Stimulated activated CD4-positive, alpha-beta T cell treated with anti-CD3 and anti-CD28 coated beads, TNF-alpha, amount 100 ng/mL, for 4 hours (primary cell): Measurements from ENCODE around the gene IGFALS.
"Not testable (repeated sequence)": the region's sequence is repeated elsewhere in the genome, so short reads cannot be mapped to it uniquely, and the experiment has no call there.

ENCODE experiments used
- DNase-seq, 3 experiments: peaks; one replicate each; pipeline ENCODE4 v3.0.0-alpha.2; 2020; ENCODE audit warnings: low read depth in 3 of 3

The IGFALS gene

DNA sequence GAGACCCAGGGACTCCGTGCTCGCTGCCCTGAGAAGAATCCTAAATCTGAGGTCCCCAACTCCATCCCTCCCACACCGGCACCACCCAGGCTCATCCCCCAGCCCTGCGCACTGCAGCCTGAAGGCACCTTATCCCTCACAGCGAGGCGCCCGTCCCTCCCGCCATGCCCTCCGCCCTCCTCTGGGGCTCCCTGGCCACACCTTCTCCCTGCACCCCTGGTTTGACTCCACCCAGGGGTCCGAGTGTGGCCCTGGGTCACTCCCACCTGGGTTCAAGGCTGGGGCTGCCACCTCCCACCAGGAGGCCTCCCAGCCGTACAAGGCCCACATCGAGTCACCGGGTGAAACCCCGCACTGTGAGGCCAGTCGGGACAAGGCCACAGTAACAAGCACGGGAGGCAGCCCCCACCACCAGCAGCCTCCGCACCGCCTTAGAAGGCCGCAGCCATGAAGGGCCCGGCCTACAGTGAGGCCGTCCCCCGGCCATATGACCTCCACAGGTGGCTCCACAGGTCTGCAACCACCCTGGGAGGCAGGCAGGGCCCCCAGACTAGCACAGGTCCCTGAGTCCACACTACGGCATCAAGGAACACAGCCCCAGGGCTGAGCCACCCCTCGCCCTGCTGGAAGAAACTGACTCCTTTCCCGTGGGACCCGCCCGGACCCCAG is 24.8 kb upstream of the IGFALS start:
- no peak for DNase-seq

DNA sequence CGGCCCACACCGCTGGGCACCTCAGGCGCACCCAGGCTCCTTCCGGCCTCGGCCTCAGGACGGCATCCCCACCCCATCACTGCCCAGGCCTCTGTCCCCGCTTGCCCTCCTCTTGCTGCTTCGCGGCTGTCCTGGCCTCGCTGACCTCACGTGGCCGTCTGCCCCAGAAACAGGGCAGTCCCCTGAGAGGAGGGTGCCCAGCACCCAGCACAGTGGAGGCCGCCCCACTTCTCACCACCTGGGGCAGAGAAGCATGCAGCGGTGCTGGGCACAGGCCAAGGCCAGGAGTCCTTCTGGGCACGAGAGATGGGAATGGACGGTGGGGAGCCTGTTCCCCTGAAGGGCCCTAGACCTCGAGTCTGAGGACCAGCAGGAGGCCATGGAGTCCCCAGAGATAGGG is 24.2 kb upstream of the IGFALS start:
- no peak for DNase-seq

DNA sequence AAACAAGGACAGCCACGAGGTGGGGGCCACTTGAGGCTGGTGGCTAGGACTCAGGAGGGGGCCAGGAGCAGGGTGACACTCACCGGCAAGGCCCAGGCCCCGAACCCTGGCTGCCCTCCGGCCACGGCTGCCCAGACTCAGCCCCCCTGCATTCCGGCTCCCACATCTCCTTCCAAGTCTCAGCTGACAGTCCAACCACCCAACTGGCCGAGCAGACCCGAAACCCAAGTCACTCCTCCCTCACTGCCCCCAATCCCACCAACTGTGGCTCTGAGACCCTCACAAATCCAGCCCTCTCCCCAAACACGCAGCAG is 23.7 kb upstream of the IGFALS start:
- DNase-seq = no peak

DNA sequence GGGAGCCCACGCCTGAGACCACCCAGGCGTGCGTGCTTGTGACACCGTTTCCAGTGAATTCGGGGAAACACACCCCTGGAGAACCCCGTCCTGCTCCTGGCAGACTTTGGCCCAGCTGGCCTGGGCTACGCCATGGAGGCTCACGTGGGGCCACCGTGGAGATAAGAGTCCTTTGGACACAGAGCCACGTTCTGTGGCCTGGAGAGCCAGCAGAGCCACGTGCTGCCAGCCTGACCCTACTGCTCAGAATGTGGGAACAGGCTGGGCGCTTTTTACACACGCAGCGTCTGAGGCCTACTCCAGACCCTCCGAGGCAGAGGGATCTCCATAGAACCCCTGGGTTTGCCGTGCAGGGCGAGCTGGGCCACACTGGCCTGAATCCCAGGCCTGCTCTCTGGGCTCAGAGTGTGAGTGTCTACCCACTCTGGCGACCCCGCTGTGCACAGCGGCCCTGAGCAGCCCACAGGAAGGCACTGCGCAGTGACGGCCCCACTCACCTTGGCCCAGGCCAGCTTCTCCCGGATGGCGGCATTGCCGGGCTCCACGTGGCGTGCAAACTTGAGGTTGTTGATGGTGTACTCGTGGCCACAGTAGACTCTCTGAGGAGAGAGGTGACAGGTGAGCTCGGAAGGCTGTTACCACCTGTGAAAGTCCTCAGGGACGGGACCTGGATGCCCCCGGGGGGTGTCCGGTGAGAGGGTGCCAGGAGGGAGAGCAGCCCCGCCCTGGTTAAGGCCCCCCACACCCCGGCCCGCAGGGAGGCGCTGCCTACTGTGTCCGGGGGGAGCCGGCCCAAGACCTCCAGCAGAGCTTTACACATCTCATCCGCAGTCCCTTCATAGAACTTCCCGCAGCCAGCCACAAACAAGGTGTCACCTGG is 23.1 kb upstream of the IGFALS start:
- DNase-seq = no peak

DNA sequence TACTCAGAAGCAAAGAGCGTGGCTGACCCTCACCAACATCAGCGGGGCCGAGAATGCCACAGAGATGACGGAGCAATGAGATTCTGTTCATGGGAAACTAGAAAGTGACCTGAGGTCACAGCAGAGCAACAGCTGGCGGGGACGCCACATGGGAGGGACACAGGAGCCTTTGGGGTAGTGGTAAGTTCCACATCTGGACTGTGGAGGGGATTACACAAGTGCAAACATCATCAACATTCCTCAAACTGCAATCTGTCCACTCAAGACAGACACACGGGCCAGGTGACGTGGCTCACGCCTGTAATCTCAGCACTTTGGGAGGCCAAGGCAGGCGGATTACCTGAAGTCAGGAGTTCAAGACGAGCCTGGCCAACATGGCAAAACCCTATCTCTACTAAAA is 22.0 kb upstream of the IGFALS start:
- no peak for DNase-seq

DNA sequence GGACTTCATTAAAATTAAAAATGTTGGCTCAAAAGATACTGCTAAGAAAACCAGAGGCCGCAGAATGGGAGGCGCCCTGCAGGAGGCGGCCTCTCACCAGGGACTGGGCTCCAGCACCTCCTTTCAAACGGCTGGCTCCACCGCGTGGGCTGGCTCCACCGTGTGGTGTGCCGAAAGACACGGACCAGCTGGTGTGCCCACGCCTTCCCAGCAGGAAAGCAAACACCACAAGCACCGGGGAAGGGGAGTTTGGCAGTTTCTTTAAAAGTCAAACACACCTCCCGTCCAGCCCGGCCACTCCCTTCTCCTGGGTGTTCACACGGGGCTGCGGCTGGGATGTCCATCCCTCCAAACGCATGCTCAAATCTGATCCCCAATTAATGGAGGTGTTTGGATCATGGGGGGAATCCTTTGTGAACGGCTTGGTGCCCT is 19.2 kb upstream of the IGFALS start:
- peak; percentile 12 to 37 (median 36) for DNase-seq

DNA sequence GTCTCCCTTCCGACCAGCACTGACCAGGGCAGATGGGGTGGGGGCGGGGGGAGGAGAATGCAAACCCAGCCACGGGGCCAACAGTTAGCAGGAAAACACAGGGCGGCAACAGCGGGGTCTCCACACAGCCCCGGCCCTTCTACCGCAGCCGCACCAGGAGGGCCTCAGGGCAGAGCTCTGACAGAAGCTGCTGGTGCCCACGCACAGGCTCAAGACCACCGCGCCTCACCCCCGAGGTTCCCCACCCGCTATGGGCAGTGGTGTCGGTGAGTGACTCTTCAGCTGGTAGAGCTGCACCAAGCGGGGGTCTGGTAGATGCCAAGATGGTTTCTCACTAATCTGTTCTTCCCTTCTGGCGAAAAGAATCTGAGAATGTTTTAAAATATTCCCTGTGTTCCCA is 17.0 kb upstream of the IGFALS start:
- DNase-seq = no peak

DNA sequence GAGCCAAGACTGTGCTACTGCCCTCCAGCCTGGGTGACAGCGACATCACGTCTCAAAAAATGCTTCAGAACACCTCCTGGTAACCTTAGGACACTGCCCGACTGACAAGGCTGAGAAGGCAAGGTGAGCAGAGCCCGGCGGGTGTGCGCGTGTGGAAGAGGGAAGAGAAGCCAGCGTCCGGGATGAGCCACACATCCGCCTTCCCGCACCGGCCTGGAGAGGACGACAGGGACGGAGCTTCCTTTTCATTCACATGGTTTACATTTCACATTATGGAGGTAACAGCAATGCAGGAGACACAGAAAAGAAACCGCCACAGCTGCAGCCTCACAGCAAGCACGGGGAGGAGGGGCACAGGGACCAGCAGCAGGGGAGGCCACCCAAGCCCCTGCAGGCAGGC is 16.6 kb upstream of the IGFALS start:
- no peak for DNase-seq

DNA sequence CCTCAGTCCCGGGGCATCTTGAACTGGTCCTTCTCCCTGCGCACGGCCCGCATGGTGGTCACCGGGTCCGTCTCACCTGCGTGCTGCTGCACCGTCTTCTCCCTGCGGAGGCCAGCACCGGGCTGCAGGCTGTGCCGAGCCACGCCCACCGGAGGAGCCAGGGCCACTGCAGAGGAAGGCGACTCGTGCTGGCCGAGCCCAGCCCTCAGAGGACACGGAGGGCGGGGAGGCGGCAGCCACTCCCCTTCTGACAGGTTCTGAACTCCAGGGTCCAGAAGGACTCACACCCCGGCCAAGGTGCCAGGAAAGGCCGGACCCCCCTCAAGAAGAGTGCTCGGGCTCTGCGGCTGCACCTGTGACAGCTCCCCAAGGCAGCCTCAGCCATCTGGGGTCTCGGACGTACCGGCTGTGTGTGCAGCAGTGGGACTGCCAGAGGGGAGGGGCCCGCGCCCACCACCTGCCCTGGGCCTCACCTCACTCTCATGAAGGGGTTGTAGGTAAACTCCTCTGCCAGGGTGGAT is 15.8 kb upstream of the IGFALS start:
- DNase-seq = no peak

DNA sequence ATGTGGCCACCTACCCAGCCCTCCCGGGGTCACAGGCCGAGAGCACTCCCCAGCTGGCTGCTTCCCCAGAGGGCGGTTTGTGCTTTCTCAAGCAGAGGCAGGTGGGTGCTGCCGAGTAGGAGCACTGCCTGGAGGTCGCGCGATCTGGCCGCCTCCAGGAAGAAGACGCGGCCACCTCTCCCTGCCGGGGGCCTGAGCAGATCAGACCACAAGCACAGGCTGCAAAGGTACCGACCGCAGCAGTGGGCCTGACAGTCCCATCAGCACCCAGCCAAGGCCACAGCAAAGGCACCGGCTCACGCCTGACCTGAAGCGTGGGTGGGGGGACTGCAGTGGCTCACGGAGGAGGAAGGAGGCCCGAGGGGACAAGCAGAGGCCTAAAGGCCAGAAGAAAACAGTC is 15.2 kb upstream of the IGFALS start:
- no peak for DNase-seq

DNA sequence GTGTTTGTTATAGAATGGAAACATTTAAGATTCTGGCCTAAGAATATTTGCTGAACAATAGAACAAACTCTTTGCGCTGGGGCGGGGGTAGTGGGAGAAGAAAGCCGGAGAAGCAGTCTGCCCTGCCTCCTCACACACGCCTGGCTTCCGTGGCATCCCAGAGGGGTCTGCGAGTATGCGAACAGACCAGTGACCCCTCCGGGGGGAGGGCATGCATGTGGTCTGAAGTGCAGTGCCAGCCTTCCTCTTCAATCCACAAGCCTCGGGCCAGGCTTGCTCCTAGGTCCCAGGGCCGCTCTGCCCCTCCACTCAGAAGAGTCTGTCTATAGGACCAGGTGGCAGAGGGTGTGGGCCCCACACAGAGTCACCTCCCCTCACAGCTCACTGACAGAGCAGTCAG is 14.1 kb upstream of the IGFALS start:
- DNase-seq = no peak

DNA sequence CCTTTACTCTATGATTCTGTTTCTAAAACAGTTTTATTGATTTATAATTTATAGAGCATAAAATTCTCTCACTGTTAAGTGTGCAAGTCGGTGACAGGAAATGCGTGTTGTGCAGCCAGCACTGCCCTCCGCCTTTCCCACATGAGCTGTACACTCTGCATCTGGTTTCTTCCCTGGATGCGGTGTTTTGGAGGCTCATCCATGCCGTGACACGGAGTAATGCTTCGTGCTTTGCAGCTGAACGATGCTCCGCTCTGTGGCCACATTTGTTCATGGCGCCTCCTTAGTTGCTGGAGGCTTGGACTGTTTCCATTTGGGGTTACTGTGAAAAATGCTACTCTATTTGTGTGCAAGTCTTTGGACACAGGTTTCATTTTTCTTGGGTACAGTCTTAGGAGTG is 7.2 kb upstream of the IGFALS start:
- DNase-seq = no peak

DNA sequence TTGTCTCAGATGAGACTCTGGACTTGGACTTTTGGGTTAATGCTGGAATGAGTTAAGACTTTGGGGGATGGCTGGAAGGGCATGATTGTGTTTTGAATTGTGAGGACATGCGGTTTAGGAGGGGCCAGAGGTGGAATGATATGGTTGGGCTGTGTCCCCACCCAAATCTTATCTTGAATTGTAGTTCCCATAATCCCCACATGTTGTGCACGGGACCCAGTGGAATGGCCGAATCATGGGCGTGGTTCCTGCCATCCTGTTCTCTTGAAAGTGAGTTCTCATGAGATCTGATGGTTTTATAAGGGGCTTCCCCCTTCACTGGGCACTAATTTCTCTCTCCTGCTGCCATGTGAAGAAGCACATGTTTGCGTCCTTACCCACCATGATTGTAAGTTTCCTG is 5.8 kb upstream of the IGFALS start:
- DNase-seq = not testable (repeated sequence)

DNA sequence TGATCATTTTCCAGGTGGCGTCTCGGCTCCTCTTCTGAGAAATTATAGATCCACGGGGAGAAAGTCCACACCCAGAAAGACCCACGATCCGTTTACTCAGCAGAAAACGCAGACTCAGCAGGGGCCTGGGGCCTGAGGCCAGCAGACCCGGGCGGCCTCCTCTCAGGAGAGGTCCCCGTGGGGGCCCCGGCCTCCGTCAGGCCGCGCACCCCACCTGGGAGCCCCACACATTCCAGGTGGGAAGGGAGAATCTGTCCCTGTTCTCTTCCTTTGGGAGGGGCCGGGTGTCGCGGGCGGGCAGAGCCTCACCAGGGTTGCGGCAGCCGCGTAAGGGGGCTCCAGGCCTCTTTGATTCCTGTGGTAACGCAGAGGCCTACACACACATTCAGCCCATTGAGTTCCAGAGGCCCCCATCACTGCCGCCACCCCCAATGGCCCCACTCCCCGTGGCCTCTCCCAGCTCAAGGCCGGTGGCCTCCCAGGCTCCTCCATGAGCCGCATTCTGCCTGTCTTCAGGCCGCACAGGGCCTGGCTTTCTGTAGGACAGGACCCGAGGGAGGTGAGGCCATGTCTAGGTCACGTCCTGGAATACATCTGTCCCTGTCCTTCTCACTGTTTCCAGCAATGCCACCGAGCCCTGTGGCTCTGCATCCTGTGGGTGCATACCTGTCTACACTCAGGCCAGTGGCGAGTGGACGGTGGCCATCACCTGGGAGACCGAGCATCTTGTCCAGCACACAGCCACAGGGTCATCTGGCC is 1.6 kb upstream of the IGFALS start:
- no peak for DNase-seq

DNA sequence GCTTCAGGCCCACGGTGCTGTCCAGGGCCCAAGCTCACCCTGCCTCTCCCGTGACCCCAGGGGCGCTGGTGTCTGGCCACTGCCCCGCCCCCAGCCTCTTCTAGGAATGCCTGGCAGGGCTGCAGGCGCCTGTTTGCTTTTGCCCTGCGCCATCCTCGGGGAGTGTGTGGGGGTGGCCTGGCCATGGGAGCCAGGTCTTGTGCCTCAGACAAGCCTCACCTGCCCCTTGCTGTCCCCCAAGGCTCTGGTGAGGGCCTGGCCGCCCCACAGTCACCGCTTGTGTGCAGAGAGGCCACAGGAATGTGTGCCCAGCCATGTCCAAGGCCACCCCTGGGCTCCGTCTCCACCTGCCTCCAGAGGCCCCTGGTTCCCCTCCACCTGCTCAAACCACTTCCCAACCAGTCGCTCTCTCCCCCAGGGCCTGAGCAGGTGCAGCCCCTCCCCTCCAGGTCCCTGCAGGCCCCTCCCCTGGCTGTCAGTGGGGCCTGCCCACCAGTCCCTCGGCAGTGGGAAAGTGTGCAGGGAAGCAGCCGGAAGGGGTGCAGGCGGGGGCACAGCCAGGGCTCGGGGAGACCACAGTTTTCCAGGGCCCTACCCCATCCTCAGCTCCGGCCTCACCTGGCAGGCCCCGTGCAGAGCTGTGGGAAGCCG is 841 bp upstream of the IGFALS start:
- no peak for DNase-seq

DNA sequence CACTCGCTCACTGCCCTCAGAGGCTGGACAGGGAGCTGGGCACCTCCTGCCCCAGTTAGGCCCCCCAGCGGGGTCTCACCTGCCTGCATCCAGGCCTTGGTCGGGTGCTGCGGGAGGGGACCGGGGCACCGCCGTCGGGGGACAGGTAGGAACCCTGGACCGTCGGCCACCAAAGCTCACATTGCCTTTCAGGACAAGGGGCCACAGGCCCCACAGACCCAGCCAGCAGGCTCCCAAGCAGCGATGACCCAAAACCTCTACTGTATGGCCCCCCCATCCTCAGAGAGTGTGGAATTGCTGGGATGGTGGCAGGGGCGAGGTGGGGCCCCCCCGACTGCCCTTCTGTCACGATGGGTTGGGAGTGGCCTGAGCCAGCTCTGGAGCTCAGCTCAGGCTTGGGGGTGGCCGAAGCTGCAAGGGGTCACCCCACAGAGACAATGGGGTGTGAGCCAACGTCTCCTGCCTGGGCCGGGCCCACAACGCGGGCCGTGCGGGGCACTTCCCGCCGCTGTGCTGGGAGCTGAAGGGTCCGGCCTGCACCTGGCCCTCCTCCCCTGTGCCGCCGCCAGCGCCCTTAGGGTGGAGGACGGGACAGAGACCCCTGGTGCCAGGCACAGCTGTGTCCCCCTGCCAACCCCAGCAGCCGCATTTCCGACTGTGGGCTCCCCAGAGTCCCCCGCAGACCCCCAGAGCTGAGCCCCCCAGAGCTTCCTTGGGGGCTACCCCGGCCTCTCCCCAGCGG is 498 bp downstream of the IGFALS start:
- DNase-seq = no peak

DNA sequence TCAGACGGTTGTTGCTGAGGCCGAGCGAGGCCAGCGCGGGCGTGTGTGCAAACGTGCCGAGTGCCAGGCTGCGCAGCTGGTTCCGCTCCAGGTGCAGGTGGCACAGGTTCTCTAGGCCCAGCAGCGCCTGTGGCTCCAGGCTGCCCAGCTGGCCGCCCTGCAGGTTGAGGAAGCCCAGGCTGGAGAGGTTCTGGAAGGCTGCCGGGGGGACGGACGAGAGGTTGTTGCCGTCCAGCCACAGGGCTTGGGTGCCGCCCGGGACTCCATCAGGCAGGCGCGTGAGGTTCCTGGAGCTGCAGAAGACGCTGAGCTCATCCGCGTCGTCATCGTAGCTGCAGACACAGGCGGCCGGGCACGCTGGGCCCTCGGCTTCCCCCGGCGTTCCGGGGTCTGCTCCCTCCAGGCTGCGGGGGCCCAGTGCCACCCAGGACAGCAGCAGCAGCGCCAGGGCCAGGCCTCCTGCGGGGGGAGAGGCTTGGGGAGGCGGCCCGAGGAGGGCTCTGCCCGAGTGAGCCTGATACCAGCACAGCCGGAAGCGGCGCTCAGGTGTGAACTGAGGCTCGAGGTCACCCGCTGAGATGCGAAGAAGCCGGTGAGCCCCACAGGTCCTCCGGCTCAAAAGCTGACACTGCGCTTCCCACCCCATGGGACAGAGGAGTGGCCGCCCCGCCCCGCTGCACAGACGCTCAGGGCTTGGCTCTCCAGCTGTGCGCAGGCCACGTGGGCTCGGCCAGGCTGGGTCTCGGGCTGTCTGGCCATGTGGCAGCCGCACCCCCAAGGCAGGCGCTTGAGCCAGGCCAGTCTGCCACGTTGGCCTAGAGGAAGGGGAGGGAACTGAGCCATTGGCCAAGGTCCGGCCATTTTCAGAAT is 1.3 kb downstream of the IGFALS start:
- no peak for DNase-seq

DNA sequence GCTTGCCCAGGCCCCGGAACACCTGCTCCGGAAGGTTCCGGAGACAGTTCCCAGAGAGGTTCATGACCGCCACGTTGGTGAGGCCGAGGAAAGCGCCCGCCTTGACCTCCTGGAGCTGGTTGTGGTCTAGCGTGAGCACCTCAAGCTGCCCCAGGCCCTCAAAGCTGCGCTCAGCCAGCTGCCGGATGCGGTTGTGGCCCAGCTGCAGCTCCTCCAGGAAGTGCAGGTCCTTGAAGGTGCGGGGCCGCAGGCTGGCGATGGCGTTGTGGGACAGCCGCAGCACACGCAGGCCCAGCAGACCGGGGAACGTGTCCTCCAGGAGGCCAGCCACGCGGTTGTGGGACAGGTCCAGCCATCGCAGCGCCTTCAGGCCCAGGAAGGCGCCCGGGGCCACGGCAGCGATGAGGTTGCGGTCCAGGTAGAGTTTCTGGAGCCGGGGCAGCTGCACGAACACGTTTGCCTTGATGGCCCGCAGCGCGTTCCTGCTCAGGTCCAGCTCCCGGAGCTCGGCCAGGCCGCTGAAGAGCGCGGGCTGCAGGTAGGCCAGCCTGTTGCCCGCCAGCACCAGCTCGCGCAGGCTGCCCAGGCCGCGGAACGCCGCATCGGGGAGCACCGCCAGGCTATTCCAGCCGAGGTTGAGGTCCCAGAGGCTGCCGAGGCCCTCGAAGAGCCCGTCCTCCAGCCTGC is 2.1 kb downstream of the IGFALS start:
- DNase-seq = no peak

DNA sequence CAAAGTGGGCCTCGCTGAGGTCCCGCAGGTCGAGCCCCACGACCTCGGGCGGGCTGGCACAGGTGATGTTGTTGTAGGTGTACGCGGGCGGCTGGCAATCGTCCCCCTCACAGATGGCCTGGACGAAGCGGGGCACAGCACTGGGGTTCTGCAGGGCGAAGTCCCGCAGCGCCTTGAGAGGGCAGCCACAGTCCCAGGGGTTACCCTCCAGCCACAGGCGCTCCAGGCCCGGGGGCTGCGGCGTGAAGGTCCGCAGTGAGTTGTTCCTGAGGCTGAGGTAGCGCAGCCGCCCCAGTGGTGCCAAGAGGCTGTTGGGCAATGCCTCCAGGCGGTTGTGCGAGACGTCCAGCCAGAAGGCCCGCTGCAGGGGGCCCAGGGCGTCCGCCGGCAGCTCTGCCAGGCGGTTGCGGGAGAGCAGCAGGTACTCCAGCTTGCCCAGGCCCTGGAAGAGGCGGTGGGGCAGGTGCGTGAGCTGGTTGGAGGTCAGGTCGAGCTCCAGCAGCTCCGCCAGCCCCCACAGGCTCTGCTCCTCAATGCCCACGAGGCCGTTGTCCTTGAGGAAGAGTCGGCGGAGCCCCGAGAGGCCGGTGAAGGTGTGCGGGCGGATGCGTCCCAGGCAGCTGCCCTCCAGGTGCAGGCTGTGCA is 2.8 kb downstream of the IGFALS start:
- DNase-seq = no peak
